DOHH2 (cell line): ENCODE measurements around the gene CXCL8.

ENCODE experiments used
- H3F3A ChIP-seq: fragments of 200-600 bp; sonication (generic), shearing (Covaris generic); 2 replicates; pipeline ENCODE4 v1.6.0; 2016; ENCODE audit warnings: antibody characterized with exemption, mild to moderate bottlenecking; ENCODE audit not compliant: control insufficient read depth, insufficient read depth
- H3K27ac ChIP-seq: fragments of 200-600 bp; sonication (generic); 2 replicates; pipeline ENCODE4 v1.5.1; 2014; ENCODE audit warnings: low read depth, mild to moderate bottlenecking, low read length, moderate library complexity
- H3K27me3 ChIP-seq: fragments of 200-600 bp; sonication (generic); 2 replicates; pipeline ENCODE4 v1.6.1; 2014; ENCODE audit warnings: mild to moderate bottlenecking, low read length, mixed read lengths; ENCODE audit not compliant: control insufficient read depth
- H3K36me3 ChIP-seq: fragments of 200-600 bp; sonication (generic); 2 replicates; pipeline ENCODE4 v1.6.1; 2014; ENCODE audit warnings: mild to moderate bottlenecking, low read length, moderate library complexity, mixed read lengths; ENCODE audit not compliant: control insufficient read depth
- H3K4me1 ChIP-seq: fragments of 200-600 bp; sonication (generic); 2 replicates; pipeline ENCODE4 v1.6.1; 2014; ENCODE audit warnings: mild to moderate bottlenecking, low read length, mixed read lengths; ENCODE audit not compliant: control insufficient read depth
- H3K4me2 ChIP-seq: fragments of 200-600 bp; sonication (generic); 2 replicates; pipeline ENCODE4 v1.6.0; 2014; ENCODE audit warnings: mild to moderate bottlenecking, low read length, moderate library complexity
- H3K4me3 ChIP-seq: fragments of 200-600 bp; sonication (generic); 2 replicates; pipeline ENCODE4 v1.5.1; 2014; ENCODE audit warnings: mild to moderate bottlenecking, low read length, mixed read lengths
- H3K79me2 ChIP-seq: fragments of 200-600 bp; sonication (generic); 2 replicates; pipeline ENCODE4 v1.6.1; 2014; ENCODE audit warnings: mild to moderate bottlenecking, low read length, mixed read lengths; ENCODE audit not compliant: control insufficient read depth
- H3K9me2 ChIP-seq: fragments of 200-600 bp; sonication (generic); replicated peaks from 2 replicates; pipeline ENCODE4 v1.6.1; 2014; ENCODE audit warnings: mild to moderate bottlenecking, low read length, mixed read lengths; ENCODE audit not compliant: control insufficient read depth
- H3K9me3 ChIP-seq: fragments of 200-600 bp; sonication (generic); 2 replicates; pipeline ENCODE4 v1.6.1; 2014; ENCODE audit warnings: antibody characterized with exemption, low read length, mixed read lengths; ENCODE audit not compliant: control insufficient read depth, insufficient read depth
- H4K20me1 ChIP-seq: fragments of 200-600 bp; sonication (generic); 2 replicates; pipeline ENCODE4 v1.6.0; 2014; ENCODE audit warnings: low read depth, mild to moderate bottlenecking, antibody characterized with exemption, low read length, moderate library complexity; ENCODE audit not compliant: control insufficient read depth, insufficient read depth
- EZH2phosphoT487 ChIP-seq: fragments of 200-600 bp; sonication (generic); IDR thresholded peaks from 2 replicates; pipeline ENCODE4 v1.6.1; 2017; ENCODE audit warnings: borderline replicate concordance, mild to moderate bottlenecking, antibody characterized with exemption, low read length, moderate library complexity, mixed read lengths
- TF ChIP-seq, protein P1 (sequence below): fragments of 200-600 bp; sonication (generic); IDR thresholded peaks from one replicate; pipeline ENCODE4 v1.5.1; 2014; ENCODE audit warnings: antibody characterized with exemption, mild to moderate bottlenecking, low read depth, low read length; ENCODE audit not compliant: poor library complexity, severe bottlenecking

The CXCL8 gene

DNA sequence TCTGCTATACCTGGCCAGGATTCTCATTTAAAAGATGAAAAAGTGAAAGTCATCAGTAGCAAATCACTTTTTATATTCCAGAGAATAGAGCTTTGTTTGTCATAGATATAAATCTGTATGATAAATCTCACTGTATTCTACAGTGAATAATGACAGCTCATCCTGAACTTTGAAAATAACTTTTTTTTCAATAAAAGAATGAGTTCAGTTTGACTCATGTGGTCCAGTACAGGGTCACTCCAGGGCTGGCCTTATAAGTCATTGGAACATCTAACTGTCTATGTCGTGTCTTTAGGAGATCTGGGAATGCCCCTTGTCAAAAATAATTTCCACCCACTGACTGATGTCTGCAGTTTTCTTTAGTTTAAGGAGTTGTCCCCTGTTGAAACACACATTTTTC lies 18.5 kb upstream of the CXCL8 start:
- Histone ChIP-seq H3K9me3 (no peaks in the 10 kb centered on the region), H3K27me3 (no peaks in the 10 kb centered on the region), H3K4me2 (no peak overlapping the region), H3K79me2 (no peaks in the 10 kb centered on the region), H3K27ac (no peak overlapping the region), H3K4me1 (peaks cover 5% of the 10 kb centered on the region; the same call in 1 of the 2 replicates), H3K36me3 (no peaks in the 10 kb centered on the region), H3K4me3 (no peak overlapping the region), H3K9me2 (no peaks in the 10 kb centered on the region), H4K20me1 (no peaks in the 10 kb centered on the region), H3F3A (no peaks in the 10 kb centered on the region)
- no peak for TF ChIP-seq EZH2phosphoT487
- TF ChIP-seq, protein P1, sequence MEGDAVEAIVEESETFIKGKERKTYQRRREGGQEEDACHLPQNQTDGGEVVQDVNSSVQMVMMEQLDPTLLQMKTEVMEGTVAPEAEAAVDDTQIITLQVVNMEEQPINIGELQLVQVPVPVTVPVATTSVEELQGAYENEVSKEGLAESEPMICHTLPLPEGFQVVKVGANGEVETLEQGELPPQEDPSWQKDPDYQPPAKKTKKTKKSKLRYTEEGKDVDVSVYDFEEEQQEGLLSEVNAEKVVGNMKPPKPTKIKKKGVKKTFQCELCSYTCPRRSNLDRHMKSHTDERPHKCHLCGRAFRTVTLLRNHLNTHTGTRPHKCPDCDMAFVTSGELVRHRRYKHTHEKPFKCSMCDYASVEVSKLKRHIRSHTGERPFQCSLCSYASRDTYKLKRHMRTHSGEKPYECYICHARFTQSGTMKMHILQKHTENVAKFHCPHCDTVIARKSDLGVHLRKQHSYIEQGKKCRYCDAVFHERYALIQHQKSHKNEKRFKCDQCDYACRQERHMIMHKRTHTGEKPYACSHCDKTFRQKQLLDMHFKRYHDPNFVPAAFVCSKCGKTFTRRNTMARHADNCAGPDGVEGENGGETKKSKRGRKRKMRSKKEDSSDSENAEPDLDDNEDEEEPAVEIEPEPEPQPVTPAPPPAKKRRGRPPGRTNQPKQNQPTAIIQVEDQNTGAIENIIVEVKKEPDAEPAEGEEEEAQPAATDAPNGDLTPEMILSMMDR: no peak

GRCh38 chr4:73723023-73723422 lies 17.3 kb upstream of the CXCL8 start:
- no peaks in the 10 kb centered on the region for H3K9me2 ChIP-seq
- peaks cover 10% of the 10 kb centered on the region; the same call in 1 of the 2 replicates for H3K4me1 ChIP-seq
- H3K9me3 ChIP-seq: no peaks in the 10 kb centered on the region
- H3K4me2 ChIP-seq: no peak overlapping the region
- H3K79me2 ChIP-seq: no peaks in the 10 kb centered on the region
- H3K27me3 ChIP-seq: no peaks in the 10 kb centered on the region
- H3K4me3 ChIP-seq: no peak overlapping the region
- no peaks in the 10 kb centered on the region for H4K20me1 ChIP-seq
- no peak overlapping the region for H3K27ac ChIP-seq
- TF ChIP-seq, protein P1: no peak
- no peak for TF ChIP-seq EZH2phosphoT487
- H3F3A ChIP-seq: no peaks in the 10 kb centered on the region
- H3K36me3 ChIP-seq: no peaks in the 10 kb centered on the region

DNA sequence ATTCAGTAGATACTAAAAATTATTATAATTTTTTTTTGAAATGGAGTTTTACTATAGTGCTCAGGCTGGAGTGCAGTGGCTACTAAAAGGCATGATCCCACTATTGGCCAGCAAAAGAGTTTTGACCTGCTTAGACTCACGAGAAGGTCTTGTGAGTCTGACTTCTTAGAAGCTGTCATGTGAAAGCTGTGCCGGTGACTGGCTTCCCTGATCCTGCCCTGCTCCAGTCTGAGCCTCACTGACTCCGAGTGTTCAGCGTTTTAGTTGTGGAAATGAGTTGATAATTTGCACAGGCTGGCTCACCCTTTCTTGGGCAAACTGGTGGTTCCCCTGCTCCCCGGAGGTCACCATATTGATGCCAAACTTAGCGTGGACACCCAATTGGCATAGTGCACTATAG lies 16.4 kb upstream of the CXCL8 start:
- Histone ChIP-seq H4K20me1 (no peaks in the 10 kb centered on the region), H3K4me2 (no peak overlapping the region), H3K4me1 (peaks cover 5% of the 10 kb centered on the region; the same call in 1 of the 2 replicates), H3K9me3 (no peaks in the 10 kb centered on the region), H3F3A (no peaks in the 10 kb centered on the region), H3K9me2 (no peaks in the 10 kb centered on the region), H3K27me3 (no peaks in the 10 kb centered on the region), H3K79me2 (no peaks in the 10 kb centered on the region), H3K27ac (no peak overlapping the region), H3K36me3 (no peaks in the 10 kb centered on the region), H3K4me3 (no peak overlapping the region)
- TF ChIP-seq, protein P1: no peak
- TF ChIP-seq EZH2phosphoT487: no peak

- H3K4me1 ChIP-seq: peaks cover 5% of the 10 kb centered on the region; the same call in 1 of the 2 replicates
- no peaks in the 10 kb centered on the region for H3K9me3 ChIP-seq
- H3K27me3 ChIP-seq: no peaks in the 10 kb centered on the region
- no peak overlapping the region for H3K4me2 ChIP-seq
- no peaks in the 10 kb centered on the region for H3K79me2 ChIP-seq
- H3K36me3 ChIP-seq: no peaks in the 10 kb centered on the region
- no peak for TF ChIP-seq EZH2phosphoT487
- TF ChIP-seq, protein P1: no peak
- H4K20me1 ChIP-seq: no peaks in the 10 kb centered on the region
- H3K4me3 ChIP-seq: no peak overlapping the region
- H3F3A ChIP-seq: no peaks in the 10 kb centered on the region
- no peak overlapping the region for H3K27ac ChIP-seq
- H3K9me2 ChIP-seq: no peaks in the 10 kb centered on the region
Observed at GRCh38 chr4:73725510-73725909, 14.9 kb upstream of the CXCL8 start.
